ENCODE results near the gene HSD17B13.

GRCh38 chr4:87333267-87333666, 10.6 kb upstream of the HSD17B13 start:
- TF ChIP-seq ISL1 (CRISPR knock-in tag; IDR thresholded peaks at IDR 0.05), result no peak
- no peak for TF ChIP-seq ZNF70 (CRISPR knock-in tag; IDR thresholded peaks at IDR 0.05)
- TF ChIP-seq ZNF565 (CRISPR knock-in tag; conservative IDR thresholded peaks at IDR 0.05; ENCODE audit: low read depth), result no peak
- TF ChIP-seq PATZ1 (CRISPR knock-in tag; IDR thresholded peaks at IDR 0.05; ENCODE audit: borderline replicate concordance), result no peak
- no peak for TF ChIP-seq TOX (CRISPR knock-in tag; IDR thresholded peaks at IDR 0.05; ENCODE audit: borderline replicate concordance)
- no peak for TF ChIP-seq ZC3H10 (CRISPR knock-in tag; IDR thresholded peaks at IDR 0.05)
- no peak for TF ChIP-seq ZFP3 (CRISPR knock-in tag; IDR thresholded peaks at IDR 0.05)
